Activated naive CD8-positive, alpha-beta T cell treated with anti-CD3 and anti-CD28 coated beads, Interleukin-2, amount 50 U/mL, for 16 hours (primary cell): ENCODE data around the gene HACD3.
"Not testable (repeated sequence)": the region's sequence is repeated elsewhere in the genome, so short reads cannot be mapped to it uniquely, and the experiment has no call there.

ENCODE experiments used
- DNase-seq: peaks from one replicate; pipeline ENCODE4 v3.0.0-alpha.2; 2020; ENCODE audit warnings: low read depth, low spot score

The HACD3 gene

DNA sequence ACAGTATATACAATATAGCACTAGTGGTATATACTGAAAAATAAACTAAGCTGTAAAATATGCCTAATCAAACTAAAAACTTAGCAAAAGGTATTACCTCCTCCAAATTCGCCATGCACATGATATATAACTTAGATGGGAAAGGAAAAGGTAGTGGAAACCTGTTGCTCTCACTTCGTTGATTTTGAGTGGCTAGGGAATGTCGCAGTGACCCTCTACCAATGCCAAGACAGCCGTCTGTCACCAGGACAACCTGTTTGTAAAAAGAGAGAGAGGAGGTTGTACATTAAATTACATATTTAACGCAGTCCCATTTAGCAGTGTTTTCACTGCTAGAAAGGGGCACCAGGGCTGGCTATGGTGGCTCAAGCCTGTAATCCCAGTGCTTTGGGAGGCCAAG is 69.4 kb downstream of the HACD3 start:
- no peak for DNase-seq

GRCh38 chr15:65603134-65603533 is 72.9 kb downstream of the HACD3 start:
- DNase-seq = no peak

DNA sequence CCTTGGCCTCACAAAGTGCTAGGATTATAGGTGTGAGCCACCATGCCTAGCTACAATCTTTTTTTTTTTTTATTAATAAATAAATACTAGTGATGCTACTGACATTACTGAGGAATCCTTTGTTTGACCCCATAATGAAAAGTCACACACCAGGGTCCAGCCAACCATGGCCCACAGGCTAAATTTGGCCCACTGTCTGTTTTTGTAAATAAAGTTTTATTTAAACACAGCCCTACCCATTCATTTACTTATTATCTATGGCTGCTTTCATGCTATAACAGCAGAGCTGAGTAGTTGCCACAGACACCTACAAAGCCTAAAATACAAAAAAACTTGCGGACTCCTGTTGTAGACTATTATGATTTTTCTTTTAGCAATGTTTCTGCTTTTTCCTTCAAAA is 73.3 kb downstream of the HACD3 start:
- DNase-seq = no peak

DNA sequence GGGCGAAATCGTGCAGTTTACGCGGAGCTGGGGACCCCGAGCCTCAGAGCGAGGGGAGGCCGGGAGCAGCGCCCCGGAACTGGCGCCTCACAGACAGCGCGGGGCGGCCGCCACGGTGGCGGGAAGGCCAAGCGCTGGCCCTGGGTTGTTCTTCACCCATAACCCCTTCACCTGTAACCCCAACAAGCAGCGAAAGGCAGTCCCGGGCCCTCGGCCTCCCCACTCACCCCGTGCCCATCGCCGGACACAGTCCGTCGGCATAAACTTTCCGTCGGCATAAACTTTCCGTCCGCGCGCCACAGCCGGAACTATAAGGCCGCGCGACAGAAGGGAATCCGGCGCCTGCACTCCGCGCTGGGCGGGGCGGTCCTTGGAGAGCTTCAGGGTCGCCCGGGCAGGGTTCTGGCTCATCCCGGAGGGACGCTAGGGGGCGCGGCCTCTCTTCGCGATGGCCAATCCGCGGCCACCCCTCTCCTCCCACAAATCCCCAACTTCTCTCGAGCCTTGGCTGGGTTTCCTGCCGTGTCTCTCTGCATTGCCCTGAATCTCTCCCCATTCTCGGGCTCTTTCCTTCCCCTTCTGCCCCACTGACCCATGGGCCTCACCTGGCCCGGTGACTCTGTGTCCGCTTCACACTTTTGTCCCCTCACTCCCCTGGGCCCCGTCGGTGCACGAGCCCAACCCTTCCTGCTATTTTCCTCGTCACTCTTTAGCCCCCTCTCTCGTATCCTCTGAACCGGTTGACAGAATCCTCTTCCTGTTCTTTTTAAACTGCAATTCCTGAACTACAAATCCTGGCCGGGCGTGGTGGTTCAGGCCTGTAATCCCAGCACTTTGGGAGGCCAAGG is 80.8 kb downstream of the HACD3 start, which contains the start of gene INTS14:
INTS14 (minus strand) TSS at position 261 of the 848 bp plus-strand sequence. CDS start 3,751 bp downstream, outside the sequence.
- peak; percentile 88 for DNase-seq

DNA sequence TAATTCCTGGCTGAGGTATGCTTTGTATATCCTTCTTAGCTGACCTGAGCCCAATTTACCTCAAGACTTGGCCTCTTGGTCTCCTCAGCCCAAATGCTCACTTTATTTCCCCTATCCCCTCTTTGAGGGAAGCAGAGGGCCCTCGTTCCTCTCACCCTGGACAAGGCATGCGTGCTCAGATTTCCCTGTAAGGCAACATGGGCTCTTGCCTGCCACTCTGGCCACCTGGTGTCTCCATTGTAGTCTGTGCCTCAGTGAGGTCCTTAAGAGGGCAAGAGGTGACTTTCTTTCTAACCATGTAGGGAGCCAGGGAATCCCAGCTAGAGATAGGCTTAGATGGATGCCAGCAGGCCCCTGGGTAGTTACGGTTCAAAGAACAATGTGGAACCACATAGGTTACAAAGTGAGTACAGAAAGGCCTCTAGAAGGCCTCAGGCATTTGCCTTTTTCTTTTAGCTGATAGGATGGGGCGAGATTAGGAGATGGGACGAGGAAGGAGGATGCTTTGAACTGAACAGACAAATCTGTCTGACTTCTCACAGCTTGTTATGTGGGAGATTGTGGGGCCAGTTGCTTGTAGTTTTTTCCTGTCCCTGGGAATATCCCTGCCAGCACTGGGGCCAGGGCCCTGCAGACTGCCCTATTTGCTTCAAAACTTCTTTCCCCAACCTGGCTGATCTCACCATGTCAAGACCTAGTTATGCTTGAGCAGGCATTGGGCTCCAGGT is 81.8 kb downstream of the HACD3 start:
- no peak for DNase-seq

- DNase-seq = no peak
Measured at GRCh38 chr15:65612616-65612946, 82.3 kb downstream of the HACD3 start.

DNA sequence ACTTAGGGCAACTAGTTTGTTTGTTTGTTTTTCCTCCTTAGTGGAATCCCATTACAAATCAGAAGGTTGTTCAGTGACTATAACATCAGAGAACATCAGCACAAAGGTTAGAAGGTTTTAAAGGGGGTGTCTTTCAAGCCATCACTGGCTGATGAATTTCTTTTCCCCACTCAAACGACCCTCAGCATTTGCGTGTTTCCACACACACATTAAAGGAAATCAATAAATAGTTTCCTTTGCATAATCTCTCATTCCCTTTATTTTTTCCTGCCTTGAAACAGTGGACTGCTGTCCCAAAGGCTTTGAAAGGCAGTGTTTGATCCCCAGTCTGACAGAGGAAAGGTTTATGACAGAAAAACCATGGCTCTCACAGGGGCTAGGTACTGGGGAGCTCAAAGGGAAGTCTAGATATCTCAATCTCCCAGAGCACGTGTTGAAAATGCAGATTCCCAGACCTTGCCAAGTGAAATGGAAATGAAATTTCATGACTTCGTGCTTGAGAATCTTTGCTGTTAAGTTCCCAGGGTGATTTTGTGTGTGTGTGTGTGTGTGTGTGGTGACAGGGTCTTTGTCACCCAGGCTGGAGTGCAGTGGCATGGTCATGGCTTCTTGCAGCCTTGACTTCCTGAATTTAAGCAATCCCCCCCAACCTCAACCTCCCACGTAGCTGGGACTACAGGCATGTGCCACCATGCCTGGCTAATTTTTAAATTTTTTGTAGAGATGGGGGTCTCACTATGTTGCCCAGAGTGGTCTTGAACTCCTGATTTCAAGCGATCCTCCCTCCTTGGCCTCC is 82.9 kb downstream of the HACD3 start:
- DNase-seq = no peak

DNA sequence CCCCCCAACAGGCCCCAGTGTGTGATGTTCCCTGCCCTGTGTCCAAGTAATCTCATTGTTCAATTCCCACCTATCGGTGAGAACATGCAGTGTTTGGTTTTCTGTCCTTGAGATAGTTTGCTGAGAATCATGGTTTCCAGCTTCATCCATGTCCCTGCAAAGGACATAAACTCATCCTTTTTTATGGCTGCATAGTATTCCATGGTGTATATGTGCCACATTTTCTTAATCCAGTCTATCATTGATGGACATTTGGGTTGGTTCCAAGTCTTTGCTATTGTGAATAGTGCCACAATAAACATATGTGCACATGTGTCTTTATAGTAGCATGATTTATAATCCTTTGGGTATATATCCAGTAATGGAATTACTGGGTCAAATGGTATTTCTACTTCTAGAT is 85.6 kb downstream of the HACD3 start:
- not testable (repeated sequence) for DNase-seq

DNA sequence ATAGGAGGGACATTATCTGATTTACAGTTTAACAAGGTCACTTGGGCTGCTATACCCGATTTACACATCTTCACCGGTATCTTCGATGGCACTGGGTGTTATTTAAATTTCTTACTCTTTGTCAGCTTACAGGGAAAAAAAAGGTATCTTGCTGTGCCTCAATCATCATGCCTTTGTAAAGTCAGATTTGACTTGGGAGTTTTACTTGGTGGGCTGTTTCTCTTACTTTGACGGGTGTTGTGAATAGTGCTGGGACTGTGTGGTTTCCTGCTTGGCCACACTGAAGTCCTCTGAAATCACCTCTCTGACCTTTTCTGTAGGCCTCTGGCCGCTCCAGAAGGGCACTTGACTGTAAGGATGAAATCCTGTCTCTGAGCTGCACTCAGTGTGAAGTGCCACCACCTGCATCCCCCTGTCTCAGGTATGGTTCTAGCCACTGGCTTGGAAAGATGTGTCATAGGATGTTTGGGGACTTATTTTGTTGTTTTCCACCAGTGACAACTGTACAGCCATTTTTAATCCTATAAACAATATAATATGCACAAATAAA is 88.4 kb downstream of the HACD3 start:
- no peak for DNase-seq

DNA sequence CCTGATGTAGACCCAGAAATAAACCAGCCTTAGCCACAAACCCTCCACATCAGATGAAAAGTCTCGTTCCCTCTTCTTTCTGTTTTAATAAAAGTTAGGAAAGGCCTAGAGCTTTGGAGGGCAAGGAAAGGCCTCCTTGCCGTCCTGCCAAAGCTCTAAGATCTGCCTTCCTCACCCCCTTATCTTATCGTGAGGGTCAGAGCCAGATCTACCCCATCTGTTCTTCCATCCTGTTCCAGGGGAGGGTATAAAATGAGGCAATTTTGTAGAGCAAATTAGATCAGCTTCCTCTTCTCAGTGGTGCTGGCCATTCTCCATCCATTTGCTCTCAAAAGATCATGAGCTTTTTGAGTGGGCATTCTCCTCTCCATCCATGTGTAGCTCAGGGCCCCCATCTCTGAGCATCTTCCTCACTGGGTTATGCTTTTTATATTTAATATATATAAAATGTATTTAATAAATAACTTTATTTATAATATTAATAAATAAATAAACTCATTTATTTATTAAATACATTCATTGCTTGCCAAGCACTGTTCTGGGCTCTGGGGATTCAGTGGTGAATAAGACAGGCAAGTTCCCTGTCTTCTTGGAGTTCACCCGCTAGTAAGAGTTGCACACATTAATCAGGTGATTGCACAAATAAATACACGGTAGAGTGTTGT is 89.5 kb downstream of the HACD3 start:
- no peak for DNase-seq

DNA sequence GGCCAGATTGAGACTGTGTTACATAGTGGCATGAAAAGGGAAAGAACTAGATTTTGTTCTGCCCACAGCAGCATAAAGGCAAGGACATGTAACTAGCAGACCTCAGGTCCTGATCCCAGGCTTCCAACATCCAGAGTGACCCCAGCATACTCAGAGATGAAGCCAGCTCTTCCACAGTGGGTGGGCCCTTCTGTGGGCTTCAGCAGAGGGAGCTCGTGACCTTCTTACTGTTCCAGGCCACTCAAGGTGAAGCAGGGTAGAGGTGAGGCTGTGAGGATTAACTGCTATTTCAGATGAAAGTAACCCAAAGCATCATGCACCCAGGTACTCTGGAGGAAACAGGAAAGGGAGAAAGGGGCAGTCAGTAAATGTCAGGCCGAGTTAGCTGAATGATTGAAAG is 90.6 kb downstream of the HACD3 start:
- no peak for DNase-seq

DNA sequence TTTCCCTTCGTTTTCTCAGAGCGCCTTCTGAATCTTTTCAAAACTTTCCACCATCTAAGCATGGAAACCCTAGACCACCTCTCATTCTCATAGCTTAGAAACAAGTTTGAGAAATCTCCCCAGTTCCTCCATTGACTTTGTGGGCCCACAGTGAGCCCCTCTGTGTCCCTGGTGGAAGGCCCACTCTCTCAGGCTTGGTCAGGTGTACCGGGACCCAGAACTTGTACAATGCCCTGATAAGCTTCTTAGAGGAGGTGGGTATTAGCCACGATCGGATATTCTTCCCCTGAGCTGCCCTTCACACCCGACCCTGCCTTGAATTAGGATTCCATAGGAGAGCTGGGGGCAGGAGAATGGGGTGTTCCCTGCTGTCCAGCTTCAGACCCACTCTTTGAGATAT is 91.4 kb downstream of the HACD3 start, which contains the start of gene SLC24A1:
SLC24A1 (plus strand) TSS at position 301 of the 400 bp plus-strand sequence. CDS start 2,143 bp downstream, outside the sequence.
- DNase-seq = no peak

- DNase-seq = no peak
Measured at GRCh38 chr15:65623103-65623502, 92.8 kb downstream of the HACD3 start.

GRCh38 chr15:65626856-65627255 is 96.6 kb downstream of the HACD3 start:
- DNase-seq = no peak
